Measurements from ENCODE around the gene ACMSD. TPM values are rescaled to one million over a fixed set of nuclear protein-coding genes. Genes with fewer than 3 reads are reported as not detected.
"Not testable (repeated sequence)": the region's sequence is repeated elsewhere in the genome, so short reads cannot be mapped to it uniquely, and the experiment has no call there.

ACMSD gene
- total and polyA plus RNA-seq, 5 donors from 2014 or later: not detected

- H3K4me1 ChIP-seq (ENCODE audit: control insufficient read depth, insufficient read depth, low read length, poor library complexity, severe bottlenecking): no peaks in the 10 kb centered on the region
- peaks cover 10% of the 10 kb centered on the region for H3K27me3 ChIP-seq (ENCODE audit: control insufficient read depth, insufficient read depth, low read length)
- DNase-seq (no peak), ATAC-seq (ENCODE audit: low read depth in 2 of 2) (no peak)
- H3K27me3 Mint-ChIP-seq: peaks cover 14% of the 10 kb centered on the region
- H3K4me1 Mint-ChIP-seq: no peaks in the 10 kb centered on the region
- H3K4me3 ChIP-seq (ENCODE audit: low read depth, low read length): no peak overlapping the region
- no peak overlapping the region for H3K27ac ChIP-seq (ENCODE audit: insufficient read depth, low read length, poor library complexity, severe bottlenecking)
- no peaks in the 10 kb centered on the region for H3K36me3 ChIP-seq (ENCODE audit: control insufficient read depth, insufficient read depth, low read length)
- no peak overlapping the region for H3K4me3 Mint-ChIP-seq
- peaks cover 1 to 24% (median 7%) of the 10 kb centered on the region in 7 donors for H3K9me3 Mint-ChIP-seq
- H3K27ac Mint-ChIP-seq: no peak overlapping the region
- no peaks in the 10 kb centered on the region for H3K36me3 Mint-ChIP-seq
- H3K9me3 ChIP-seq (ENCODE audit: control insufficient read depth in 2 of 2, low read length in 2 of 2): peaks cover 6 to 8% of the 10 kb centered on the region in 2 experiments
Measured at GRCh38 chr2:134836986-134837385, 1.4 kb upstream of the ACMSD start.

DNA sequence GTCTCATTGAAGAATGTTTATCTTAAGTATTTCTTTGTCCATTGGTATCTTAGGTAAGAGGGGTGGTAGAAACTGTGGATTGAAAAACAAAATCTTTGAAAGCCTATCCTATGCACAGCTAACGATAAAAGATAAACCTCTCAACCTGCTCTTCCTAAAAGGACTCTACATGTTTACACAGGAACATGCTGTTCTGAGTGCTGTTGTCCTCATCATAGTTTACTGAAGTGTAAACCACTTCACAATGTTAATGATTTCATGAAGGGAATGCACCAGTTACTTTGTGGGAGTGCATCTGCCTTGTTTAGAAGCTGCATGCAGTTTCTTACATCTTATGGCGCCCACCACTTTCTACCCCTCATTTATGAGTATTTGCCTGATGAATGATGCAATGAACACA lies 1.2 kb downstream of the ACMSD start:
- Histone ChIP-seq H3K4me3 (ENCODE audit: low read depth, low read length) (no peak overlapping the region), H3K27ac (ENCODE audit: insufficient read depth, low read length, poor library complexity, severe bottlenecking) (no peak overlapping the region), H3K4me1 (ENCODE audit: control insufficient read depth, insufficient read depth, low read length, poor library complexity, severe bottlenecking) (no peaks in the 10 kb centered on the region), H3K36me3 (ENCODE audit: control insufficient read depth, insufficient read depth, low read length) (no peaks in the 10 kb centered on the region), H3K27me3 (ENCODE audit: control insufficient read depth, insufficient read depth, low read length) (peaks cover 10% of the 10 kb centered on the region), H3K9me3 (ENCODE audit: control insufficient read depth in 2 of 2, low read length in 2 of 2) (peaks cover 6 to 8% of the 10 kb centered on the region in 2 experiments)
- ATAC-seq (ENCODE audit: low read depth in 2 of 2) (no peak), DNase-seq (no peak)
- Mint-ChIP-seq H3K27ac (no peak overlapping the region), H3K36me3 (no peaks in the 10 kb centered on the region), H3K4me1 (no peaks in the 10 kb centered on the region), H3K4me3 (no peak overlapping the region), H3K27me3 (peaks cover 9% of the 10 kb centered on the region), H3K9me3 (peaks cover 0 to 18% (median 7%) of the 10 kb centered on the region in 7 donors)

- DNase-seq (no peak), ATAC-seq (ENCODE audit: low read depth in 2 of 2) (no peak)
- H3K36me3 Mint-ChIP-seq: no peaks in the 10 kb centered on the region
- no peak overlapping the region for H3K27ac ChIP-seq (ENCODE audit: insufficient read depth, low read length, poor library complexity, severe bottlenecking)
- H3K27me3 ChIP-seq (ENCODE audit: control insufficient read depth, insufficient read depth, low read length): peaks cover 8% of the 10 kb centered on the region
- no peaks in the 10 kb centered on the region for H3K4me1 ChIP-seq (ENCODE audit: control insufficient read depth, insufficient read depth, low read length, poor library complexity, severe bottlenecking)
- no peaks in the 10 kb centered on the region for H3K9me3 ChIP-seq (ENCODE audit: control insufficient read depth in 2 of 2, low read length in 2 of 2)
- no peak overlapping the region for H3K4me3 Mint-ChIP-seq
- peaks cover 0 to 6% (median 0%) of the 10 kb centered on the region in 7 donors for H3K9me3 Mint-ChIP-seq
- no peak overlapping the region for H3K4me3 ChIP-seq (ENCODE audit: low read depth, low read length)
- peaks cover 9% of the 10 kb centered on the region for H3K27me3 Mint-ChIP-seq
- H3K4me1 Mint-ChIP-seq: no peaks in the 10 kb centered on the region
- no peak overlapping the region for H3K27ac Mint-ChIP-seq
- no peaks in the 10 kb centered on the region for H3K36me3 ChIP-seq (ENCODE audit: control insufficient read depth, insufficient read depth, low read length)
Measured at GRCh38 chr2:134842930-134843490, 4.6 kb downstream of the ACMSD start.

DNA sequence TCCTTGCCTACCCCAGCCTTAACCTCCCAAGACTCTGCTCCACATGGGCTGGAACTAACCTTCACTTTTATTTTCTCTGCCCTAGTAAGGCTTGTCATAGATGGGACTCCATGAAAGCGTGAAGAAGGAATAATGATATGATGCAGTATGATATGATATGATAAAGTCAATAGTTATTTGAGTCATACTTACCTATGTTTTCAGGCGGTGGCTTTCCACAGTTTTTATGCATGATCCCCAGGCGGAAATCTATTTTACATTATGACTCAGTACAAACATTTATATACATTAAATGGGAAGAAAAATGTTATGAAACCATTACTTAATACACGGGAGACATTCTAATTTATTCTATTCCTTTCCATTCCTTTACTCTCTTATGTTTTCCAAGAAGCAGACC lies 5.6 kb downstream of the ACMSD start:
- DNase-seq: no peak
- Mint-ChIP-seq H3K27ac (no peak overlapping the region), H3K9me3 (peaks cover 0 to 12% (median 0%) of the 10 kb centered on the region in 7 donors), H3K4me1 (no peaks in the 10 kb centered on the region), H3K36me3 (no peaks in the 10 kb centered on the region), H3K27me3 (peaks cover 5% of the 10 kb centered on the region), H3K4me3 (no peak overlapping the region)
- peaks cover 6% of the 10 kb centered on the region for H3K27me3 ChIP-seq (ENCODE audit: control insufficient read depth, insufficient read depth, low read length)
- no peak overlapping the region for H3K4me3 ChIP-seq (ENCODE audit: low read depth, low read length)
- ATAC-seq (ENCODE audit: low read depth in 2 of 2): no peak
- no peaks in the 10 kb centered on the region for H3K9me3 ChIP-seq (ENCODE audit: control insufficient read depth in 2 of 2, low read length in 2 of 2)
- no peak overlapping the region for H3K27ac ChIP-seq (ENCODE audit: insufficient read depth, low read length, poor library complexity, severe bottlenecking)
- H3K36me3 ChIP-seq (ENCODE audit: control insufficient read depth, insufficient read depth, low read length): no peaks in the 10 kb centered on the region
- no peaks in the 10 kb centered on the region for H3K4me1 ChIP-seq (ENCODE audit: control insufficient read depth, insufficient read depth, low read length, poor library complexity, severe bottlenecking)

DNA sequence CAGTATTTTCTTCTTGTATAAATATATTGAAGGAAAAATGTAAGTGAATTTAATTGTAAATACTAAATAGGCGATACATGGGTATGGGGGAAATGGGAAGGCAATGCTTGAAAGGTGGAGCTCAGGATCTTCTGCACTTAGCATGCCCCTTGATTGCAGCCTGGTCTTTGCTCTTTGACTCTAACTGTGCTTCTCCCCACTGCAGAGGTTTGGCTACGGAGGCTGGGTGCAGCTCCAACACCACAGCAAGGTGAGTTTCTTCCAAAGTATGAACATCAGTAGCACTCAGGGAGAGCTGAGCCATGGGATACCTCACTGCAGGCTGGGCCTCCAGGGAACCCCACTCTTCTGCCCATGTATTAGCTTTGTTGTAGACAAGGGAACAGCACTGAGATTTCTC lies 6.6 kb downstream of the ACMSD start:
- Histone ChIP-seq H3K36me3 (ENCODE audit: control insufficient read depth, insufficient read depth, low read length) (no peaks in the 10 kb centered on the region), H3K9me3 (ENCODE audit: control insufficient read depth in 2 of 2, low read length in 2 of 2) (no peaks in the 10 kb centered on the region), H3K4me3 (ENCODE audit: low read depth, low read length) (no peak overlapping the region), H3K27me3 (ENCODE audit: control insufficient read depth, insufficient read depth, low read length) (peaks cover 2% of the 10 kb centered on the region), H3K27ac (ENCODE audit: insufficient read depth, low read length, poor library complexity, severe bottlenecking) (no peak overlapping the region), H3K4me1 (ENCODE audit: control insufficient read depth, insufficient read depth, low read length, poor library complexity, severe bottlenecking) (no peaks in the 10 kb centered on the region)
- Mint-ChIP-seq H3K9me3 (peaks cover 0 to 12% (median 0%) of the 10 kb centered on the region in 7 donors), H3K27ac (no peak overlapping the region), H3K27me3 (peaks cover 5% of the 10 kb centered on the region), H3K4me1 (no peaks in the 10 kb centered on the region), H3K4me3 (no peak overlapping the region), H3K36me3 (no peaks in the 10 kb centered on the region)
- no peak for ATAC-seq (ENCODE audit: low read depth in 2 of 2)
- DNase-seq: no peak

- Histone ChIP-seq H3K4me1 (ENCODE audit: control insufficient read depth, insufficient read depth, low read length, poor library complexity, severe bottlenecking) (no peaks in the 10 kb centered on the region), H3K27me3 (ENCODE audit: control insufficient read depth, insufficient read depth, low read length) (peaks cover 2% of the 10 kb centered on the region), H3K4me3 (ENCODE audit: low read depth, low read length) (no peak overlapping the region), H3K36me3 (ENCODE audit: control insufficient read depth, insufficient read depth, low read length) (no peaks in the 10 kb centered on the region), H3K27ac (ENCODE audit: insufficient read depth, low read length, poor library complexity, severe bottlenecking) (no peak overlapping the region), H3K9me3 (ENCODE audit: control insufficient read depth in 2 of 2, low read length in 2 of 2) (no peaks in the 10 kb centered on the region)
- ATAC-seq (ENCODE audit: low read depth in 2 of 2) (no peak), DNase-seq (no peak)
- Mint-ChIP-seq H3K27ac (no peak overlapping the region), H3K4me3 (no peak overlapping the region), H3K9me3 (peaks cover 0 to 12% (median 0%) of the 10 kb centered on the region in 7 donors), H3K36me3 (no peaks in the 10 kb centered on the region), H3K4me1 (no peaks in the 10 kb centered on the region), H3K27me3 (peaks cover 5% of the 10 kb centered on the region)
Measured at GRCh38 chr2:134845719-134846118, 7.3 kb downstream of the ACMSD start.

DNA sequence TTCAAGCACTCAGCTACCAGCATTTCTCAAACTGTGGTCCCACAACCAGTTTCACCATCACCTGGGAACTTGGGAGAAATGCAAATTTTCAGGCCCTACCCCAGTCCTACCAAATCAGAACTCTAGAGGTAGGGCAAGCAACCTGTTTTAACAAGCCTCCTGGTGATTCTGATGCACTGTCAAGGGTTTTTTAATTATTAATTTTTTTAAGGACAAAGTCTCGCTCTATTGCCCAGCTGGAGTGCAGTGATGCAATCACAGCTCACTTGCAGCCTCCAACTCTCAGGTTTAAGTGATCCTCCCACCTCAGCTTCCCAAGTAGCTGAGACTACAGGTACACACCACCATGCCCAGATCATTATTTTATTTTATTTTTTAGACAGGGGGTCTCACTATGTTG lies 7.8 kb downstream of the ACMSD start:
- H3K27me3 Mint-ChIP-seq: peaks cover 5% of the 10 kb centered on the region
- Histone ChIP-seq H3K4me3 (ENCODE audit: low read depth, low read length) (no peak overlapping the region), H3K36me3 (ENCODE audit: control insufficient read depth, insufficient read depth, low read length) (no peaks in the 10 kb centered on the region), H3K9me3 (ENCODE audit: control insufficient read depth in 2 of 2, low read length in 2 of 2) (no peaks in the 10 kb centered on the region), H3K4me1 (ENCODE audit: control insufficient read depth, insufficient read depth, low read length, poor library complexity, severe bottlenecking) (no peaks in the 10 kb centered on the region), H3K27ac (ENCODE audit: insufficient read depth, low read length, poor library complexity, severe bottlenecking) (no peak overlapping the region), H3K27me3 (ENCODE audit: control insufficient read depth, insufficient read depth, low read length) (no peaks in the 10 kb centered on the region)
- no peaks in the 10 kb centered on the region for H3K4me1 Mint-ChIP-seq
- no peak for ATAC-seq (ENCODE audit: low read depth in 2 of 2)
- H3K9me3 Mint-ChIP-seq: peaks cover 0 to 12% (median 2%) of the 10 kb centered on the region in 7 donors
- no peak overlapping the region for H3K27ac Mint-ChIP-seq
- no peak for DNase-seq
- H3K4me3 Mint-ChIP-seq: no peak overlapping the region
- no peaks in the 10 kb centered on the region for H3K36me3 Mint-ChIP-seq

DNA sequence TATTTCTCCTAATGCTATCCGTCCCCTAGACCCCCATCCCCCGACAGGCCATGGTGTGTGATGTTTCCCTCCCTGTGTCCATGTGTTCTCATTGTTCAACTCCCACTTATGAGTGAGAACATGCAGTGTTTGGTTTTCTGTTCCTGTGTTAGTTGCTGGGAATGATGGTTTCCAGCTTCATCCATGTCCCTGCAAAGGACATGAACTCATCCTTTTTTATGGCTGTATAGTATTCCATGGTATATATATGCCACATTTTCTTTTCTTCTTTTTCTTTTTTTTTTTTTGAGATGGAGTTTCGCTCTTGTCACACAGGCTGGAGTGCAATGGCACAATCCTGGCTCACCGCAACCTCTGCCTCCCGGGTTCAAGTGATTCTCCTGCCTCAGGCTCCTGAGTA lies 9.2 kb downstream of the ACMSD start:
- H3K4me1 ChIP-seq (ENCODE audit: control insufficient read depth, insufficient read depth, low read length, poor library complexity, severe bottlenecking); H3K27me3 Mint-ChIP-seq; DNase-seq; H3K36me3 Mint-ChIP-seq; H3K36me3 ChIP-seq (ENCODE audit: control insufficient read depth, insufficient read depth, low read length); H3K27ac ChIP-seq (ENCODE audit: insufficient read depth, low read length, poor library complexity, severe bottlenecking); H3K4me1 Mint-ChIP-seq; H3K27ac Mint-ChIP-seq; ATAC-seq (ENCODE audit: low read depth in 2 of 2); H3K4me3 Mint-ChIP-seq; H3K27me3 ChIP-seq (ENCODE audit: control insufficient read depth, insufficient read depth, low read length); H3K9me3 ChIP-seq (ENCODE audit: control insufficient read depth in 2 of 2, low read length in 2 of 2); H3K4me3 ChIP-seq (ENCODE audit: low read depth, low read length): not testable (repeated sequence)
- peaks cover 0 to 12% (median 2%) of the 10 kb centered on the region in 7 donors for H3K9me3 Mint-ChIP-seq

Measured in CD4-positive, CD25-positive, alpha-beta regulatory T cell (primary cell).